Thyroid gland (tissue), 4 donors: ENCODE measurements around the gene P4HA3. TPM values are rescaled to one million over a fixed set of nuclear protein-coding genes. Genes with fewer than 3 reads are reported as not detected.

Experiments
- DNase-seq, 2 donors: peaks; one replicate each; pipeline ENCODE4 v3.0.0-alpha.2; 2019
- H3K27ac ChIP-seq, 3 donors: fragments of 200-600 bp; sonication (generic); 1 replicate in 2 of 3; 2 replicates in 1 of 3; pipeline ENCODE4 v1.5.1; 2016 to 2019; ENCODE audit warnings: mild to moderate bottlenecking in 1 of 3, moderate library complexity in 1 of 3
- H3K27me3 ChIP-seq: fragments of 200-600 bp; sonication (generic); one replicate; pipeline ENCODE4 v1.5.1; 2019
- H3K36me3 ChIP-seq, 2 donors: fragments of 200-600 bp; sonication (generic); one replicate each; pipeline ENCODE4 v1.5.1; 2016 to 2019
- H3K4me1 ChIP-seq, 2 donors: fragments of 200-600 bp; sonication (generic); one replicate each; pipeline ENCODE4 v1.5.1; 2017 to 2019
- H3K4me3 ChIP-seq, 3 donors: fragments of 200-600 bp; sonication (generic); replicated peaks in 1 of 3; 1 replicate in 2 of 3; 2 replicates in 1 of 3; pipeline ENCODE4 v1.5.1; 2016; ENCODE audit warnings: mild to moderate bottlenecking in 1 of 3
- H3K9me3 ChIP-seq: fragments of 200-600 bp; sonication (generic); one replicate; pipeline ENCODE4 v1.5.1; 2017
- POLR2A ChIP-seq, 2 donors: fragments of 450-650 bp; IDR thresholded peaks; one replicate each; pipeline ENCODE4 v1.6.1; 2017; ENCODE audit warnings: antibody characterized with exemption in 2 of 2, mild to moderate bottlenecking in 2 of 2, moderate library complexity in 1 of 2
- WGBS, 2 donors: methylation state at CpG; one replicate each; pipeline ENCODE4 v1.1.5; 2017; 5-methylcytosine and 5-hydroxymethylcytosine counted together
- intact Hi-C: fragments of 100-400 bp; cut with DNase I; formaldehyde crosslinking; loops from one replicate; pipeline ENCODE4 v1.15.1; 2023
- total RNA-seq, 4 donors: library from RNA; depleted of rRNA; stranded (reverse); fragments of >200 nt; gene quantifications; one replicate each; pipeline ENCODE4 v1.2.3, GENCODE V29; 2016
- TF ChIP-seq, protein P1 (sequence below), 6 experiments: fragments of 200-600 bp in 3 of 6; fragments of 450-650 bp in 3 of 6; sonication (generic) in 3 of 6; IDR thresholded peaks; one replicate each; pipeline ENCODE4 v1.5.1; 2016 to 2019; ENCODE audit warnings: antibody characterized with exemption in 6 of 6, mild to moderate bottlenecking in 2 of 6, inconsistent platforms in 1 of 6, moderate library complexity in 1 of 6

The P4HA3 gene
- total RNA-seq, 4 donors from 2014 or later: 1.6 to 4.3 (median 2.7) TPM

DNA sequence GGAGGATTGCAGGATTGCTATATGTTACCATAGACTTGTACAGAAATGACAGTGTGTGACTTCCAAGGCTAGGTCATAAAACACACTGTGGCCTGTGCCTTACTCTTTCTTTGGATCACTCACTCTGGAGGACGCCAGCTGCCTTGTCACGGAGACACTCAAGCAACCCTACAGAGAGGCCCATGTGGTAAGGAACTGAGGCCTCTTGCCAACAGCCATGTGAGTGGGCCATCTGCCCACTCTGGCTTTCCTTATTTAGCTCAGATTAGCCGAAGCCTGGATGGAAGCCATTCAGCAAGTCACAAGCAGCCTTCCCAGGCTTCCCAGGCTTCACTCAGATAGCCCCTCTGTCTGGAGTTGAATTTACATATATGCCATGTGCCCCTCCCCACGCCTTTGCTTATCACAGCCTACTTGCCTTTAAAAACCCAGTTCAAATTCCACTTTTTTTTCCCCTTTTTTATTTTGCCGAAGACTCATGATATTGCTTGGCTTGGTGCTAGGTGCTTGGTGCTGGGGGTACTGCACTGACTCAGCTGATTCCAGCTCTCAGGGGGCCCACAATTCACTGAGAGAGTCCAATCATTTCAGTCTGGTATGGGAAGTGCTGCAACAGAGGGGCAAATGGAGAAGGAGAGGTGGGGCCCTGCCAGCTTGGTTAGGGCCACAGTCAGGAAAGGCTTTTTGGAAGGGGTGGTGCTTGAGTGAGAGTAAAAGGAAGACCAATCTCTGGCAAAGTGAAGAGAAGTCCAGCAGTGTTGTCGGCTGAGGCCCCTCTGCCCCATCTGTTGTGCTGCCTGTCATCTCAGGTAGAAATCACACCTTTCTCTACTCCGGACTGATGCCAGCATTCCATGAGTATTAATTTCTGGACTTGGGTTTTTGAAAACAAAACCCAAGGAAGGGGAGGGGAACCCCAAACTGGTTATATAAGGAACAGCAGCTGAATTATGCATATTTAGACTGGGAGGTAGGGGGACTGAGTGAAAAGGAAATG is 14.5 kb upstream of the P4HA3 start:
- peak; percentile 92 to 95 for DNase-seq
- Histone ChIP-seq H3K27ac (peak overlapping the region; percentile 81 to 87 (median 86)), H3K4me1 (peaks cover 63 to 83% of the 10 kb centered on the region in 2 donors), H3K4me3 (no peak overlapping the region), H3K27me3 (no peaks in the 10 kb centered on the region), H3K36me3 (no peaks in the 10 kb centered on the region), H3K9me3 (no peaks in the 10 kb centered on the region)
- intact Hi-C loops: no loop called here
- 44 to 50% methylated on average over 7 of the region's 7 CpGs for WGBS, 2 donors
- TF ChIP-seq, protein P1, sequence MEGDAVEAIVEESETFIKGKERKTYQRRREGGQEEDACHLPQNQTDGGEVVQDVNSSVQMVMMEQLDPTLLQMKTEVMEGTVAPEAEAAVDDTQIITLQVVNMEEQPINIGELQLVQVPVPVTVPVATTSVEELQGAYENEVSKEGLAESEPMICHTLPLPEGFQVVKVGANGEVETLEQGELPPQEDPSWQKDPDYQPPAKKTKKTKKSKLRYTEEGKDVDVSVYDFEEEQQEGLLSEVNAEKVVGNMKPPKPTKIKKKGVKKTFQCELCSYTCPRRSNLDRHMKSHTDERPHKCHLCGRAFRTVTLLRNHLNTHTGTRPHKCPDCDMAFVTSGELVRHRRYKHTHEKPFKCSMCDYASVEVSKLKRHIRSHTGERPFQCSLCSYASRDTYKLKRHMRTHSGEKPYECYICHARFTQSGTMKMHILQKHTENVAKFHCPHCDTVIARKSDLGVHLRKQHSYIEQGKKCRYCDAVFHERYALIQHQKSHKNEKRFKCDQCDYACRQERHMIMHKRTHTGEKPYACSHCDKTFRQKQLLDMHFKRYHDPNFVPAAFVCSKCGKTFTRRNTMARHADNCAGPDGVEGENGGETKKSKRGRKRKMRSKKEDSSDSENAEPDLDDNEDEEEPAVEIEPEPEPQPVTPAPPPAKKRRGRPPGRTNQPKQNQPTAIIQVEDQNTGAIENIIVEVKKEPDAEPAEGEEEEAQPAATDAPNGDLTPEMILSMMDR (IDR thresholded peaks at IDR 0.05): no peak
- peak in 1 of 2 donors; percentile 36 for TF ChIP-seq POLR2A (IDR thresholded peaks at IDR 0.05)

DNA sequence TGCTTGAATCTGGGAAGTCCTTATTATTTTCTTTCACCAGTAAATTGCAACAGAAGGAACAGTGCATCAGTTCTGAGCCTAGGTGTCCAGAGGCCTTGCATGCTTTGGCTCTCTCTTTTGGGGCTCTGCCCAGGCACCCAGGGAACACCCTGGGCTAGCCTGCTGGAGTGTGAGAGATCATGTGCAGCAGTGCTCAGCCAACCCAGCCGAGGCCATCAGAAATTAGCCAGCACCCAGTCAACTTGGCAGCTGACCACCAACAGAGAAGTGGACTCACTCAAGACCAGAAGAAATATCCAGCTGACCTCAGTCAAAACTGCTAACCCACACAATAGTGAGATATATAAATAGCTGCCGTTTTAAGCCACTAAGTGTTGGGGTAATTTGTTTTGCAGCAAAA is 11.2 kb upstream of the P4HA3 start:
- peak; percentile 94 to 96 for DNase-seq
- no peaks in the 10 kb centered on the region for H3K36me3 ChIP-seq
- no peak overlapping the region for H3K4me3 ChIP-seq
- intact Hi-C loops: no loop called here
- H3K27ac ChIP-seq: peak overlapping the region; percentile 44 to 51 (median 45)
- no peak for TF ChIP-seq POLR2A (IDR thresholded peaks at IDR 0.05)
- TF ChIP-seq, protein P1 (IDR thresholded peaks at IDR 0.05): peak in 1 of 6 experiments; percentile 8
- peaks cover 50 to 65% of the 10 kb centered on the region in 2 donors for H3K4me1 ChIP-seq
- H3K27me3 ChIP-seq: no peaks in the 10 kb centered on the region
- 7 to 10% methylated on average over 2 of the region's 2 CpGs for WGBS, 2 donors
- no peaks in the 10 kb centered on the region for H3K9me3 ChIP-seq

DNA sequence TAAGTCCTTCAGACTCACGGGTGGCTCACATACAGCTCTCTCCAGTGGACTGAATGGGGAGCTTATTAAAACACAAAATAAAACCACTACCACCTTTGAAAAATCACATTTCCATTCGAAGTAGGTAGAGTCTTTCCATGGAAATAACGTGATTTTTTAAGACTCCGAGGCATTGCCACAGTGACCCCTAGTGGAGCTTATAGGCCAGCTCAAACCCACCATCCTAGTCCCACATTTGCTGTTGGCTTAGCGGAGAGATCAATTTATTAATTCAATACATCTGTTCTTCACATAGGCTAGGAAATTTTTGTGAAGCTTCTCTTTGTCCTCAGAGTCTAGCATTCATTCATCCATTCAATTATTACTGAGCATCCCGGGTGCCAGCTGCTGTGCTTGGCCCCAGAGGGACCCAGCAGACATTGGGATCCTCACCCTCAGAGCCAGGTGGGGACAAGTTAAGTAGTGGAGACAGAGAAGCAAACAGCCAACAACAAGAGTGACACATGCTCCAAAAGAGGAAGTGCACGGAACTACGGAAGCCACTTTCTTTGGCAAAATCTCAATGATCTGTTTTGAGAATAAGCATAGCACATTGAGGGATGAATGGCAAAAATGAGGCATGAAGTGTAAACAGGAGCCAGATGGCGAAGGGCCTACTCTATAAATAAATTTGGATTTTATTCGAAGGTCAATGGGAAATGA is 10.2 kb upstream of the P4HA3 start:
- Histone ChIP-seq H3K4me3 (no peak overlapping the region), H3K36me3 (no peaks in the 10 kb centered on the region), H3K27me3 (no peaks in the 10 kb centered on the region), H3K4me1 (peaks cover 43 to 55% of the 10 kb centered on the region in 2 donors), H3K9me3 (no peaks in the 10 kb centered on the region), H3K27ac (peak overlapping the region in 2 of 3 donors; percentile 44 to 51)
- peak in 1 of 2 donors; percentile 39 for DNase-seq
- 39 to 45% methylated on average over 10 of the region's 10 CpGs for WGBS, 2 donors
- intact Hi-C loops: no loop called here
- TF ChIP-seq POLR2A (IDR thresholded peaks at IDR 0.05): no peak
- TF ChIP-seq, protein P1 (IDR thresholded peaks at IDR 0.05): peak in 4 of 6 experiments; percentile 34 to 56 (median 49)

DNA sequence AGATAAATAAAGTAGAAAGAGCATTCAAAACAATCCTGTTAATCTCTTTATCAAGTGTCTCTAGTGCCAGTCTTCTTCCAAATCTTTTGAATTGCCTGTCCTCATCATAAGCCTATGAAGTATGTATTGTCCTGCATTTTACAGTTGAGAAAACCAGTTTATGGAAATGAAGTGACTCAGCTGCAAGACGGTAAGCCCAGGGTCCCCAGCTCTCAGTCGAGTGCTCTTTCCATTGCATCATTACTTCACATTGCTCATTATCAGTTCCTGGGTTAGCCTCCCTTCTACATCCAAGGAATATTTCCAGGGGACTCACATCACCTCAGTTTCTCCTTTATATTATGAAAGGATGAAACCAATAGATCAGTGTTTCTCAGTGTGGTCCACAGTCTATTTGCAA is 9.1 kb upstream of the P4HA3 start:
- no peak overlapping the region for H3K4me3 ChIP-seq
- no peaks in the 10 kb centered on the region for H3K36me3 ChIP-seq
- H3K9me3 ChIP-seq: no peaks in the 10 kb centered on the region
- no peaks in the 10 kb centered on the region for H3K27me3 ChIP-seq
- DNase-seq: no peak
- TF ChIP-seq POLR2A (IDR thresholded peaks at IDR 0.05): no peak
- TF ChIP-seq, protein P1 (IDR thresholded peaks at IDR 0.05): no peak
- no peak overlapping the region for H3K27ac ChIP-seq
- peaks cover 32 to 44% of the 10 kb centered on the region in 2 donors for H3K4me1 ChIP-seq
- WGBS, 2 donors: 71 to 84% methylated on average over 2 of the region's 2 CpGs
- intact Hi-C loops: no loop called here
